Measurements from ENCODE around the gene SLC35E2B.
"Not testable (repeated sequence)": the region's sequence is repeated elsewhere in the genome, so short reads cannot be mapped to it uniquely, and the experiment has no call there.

SLC35E2B gene

DNA sequence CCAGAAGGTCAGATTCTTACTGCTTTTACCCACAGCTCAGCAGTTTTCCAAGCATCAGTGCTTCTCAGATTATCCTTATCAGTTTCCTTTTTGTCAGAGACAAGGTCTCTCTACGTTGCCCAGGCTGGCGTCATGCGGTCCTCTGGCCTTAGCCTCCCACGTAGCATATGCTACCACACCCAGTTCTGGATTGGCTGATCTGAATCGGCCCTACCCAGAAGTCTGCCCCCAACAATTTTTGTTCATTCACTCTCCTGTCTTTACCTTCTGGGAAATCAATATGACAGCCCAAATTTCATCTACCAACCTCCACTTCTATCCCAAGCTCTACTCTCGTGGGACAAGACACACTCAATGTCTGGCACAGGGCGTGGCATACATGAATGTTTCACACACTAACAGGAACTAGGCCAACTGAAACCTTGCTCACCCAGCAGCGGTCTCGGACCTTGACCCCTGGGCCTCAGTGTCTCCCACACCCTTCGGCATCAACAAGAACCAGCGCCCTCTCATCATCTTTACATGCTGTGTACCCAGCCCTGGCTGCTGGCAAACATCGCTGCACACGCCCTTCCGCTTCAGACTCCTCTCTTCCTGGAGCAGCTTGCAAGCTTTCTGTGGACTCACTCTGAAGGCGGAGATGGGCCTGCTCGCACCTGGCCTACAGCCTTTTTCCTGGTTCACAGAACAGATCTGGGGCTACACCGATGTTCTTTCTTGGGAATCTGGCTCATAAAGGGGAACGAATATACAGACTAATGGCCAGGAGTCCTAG lies 22.7 kb upstream of the SLC35E2B start:
- not testable (repeated sequence) for H3K36me3 ChIP-seq (ENCODE audit: insufficient read depth, low read length); H3K9me3 ChIP-seq (ENCODE audit: control insufficient read depth, insufficient read depth, low read length); H3K4me1 ChIP-seq (ENCODE audit: insufficient read depth, low read length); H3K9ac ChIP-seq (ENCODE audit: low read depth, low read length)

DNA sequence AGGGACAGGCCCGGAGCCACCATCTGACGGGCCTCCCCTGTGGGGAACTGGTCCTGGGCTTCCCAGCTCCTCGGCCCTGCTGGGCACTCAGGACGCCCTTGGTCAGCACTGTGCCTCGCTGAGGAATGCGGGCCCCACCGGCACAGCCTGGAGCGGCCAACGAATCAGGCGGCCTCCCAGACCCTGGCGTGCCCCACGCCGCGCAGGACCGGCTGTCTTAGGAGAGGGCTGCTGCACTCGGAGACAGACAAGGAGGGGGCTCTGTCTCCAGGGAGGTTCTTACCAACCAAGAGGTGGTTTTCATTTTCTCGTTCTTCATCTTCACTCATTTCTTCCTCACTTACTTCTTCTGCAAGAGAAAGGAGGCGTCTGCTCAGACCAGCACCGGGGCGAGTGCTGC lies 15.3 kb upstream of the SLC35E2B start:
- H3K9me3 ChIP-seq (ENCODE audit: control insufficient read depth, insufficient read depth, low read length); H3K36me3 ChIP-seq (ENCODE audit: insufficient read depth, low read length); H3K9ac ChIP-seq (ENCODE audit: low read depth, low read length); H3K4me1 ChIP-seq (ENCODE audit: insufficient read depth, low read length): not testable (repeated sequence)

- not testable (repeated sequence) for H3K36me3 ChIP-seq (ENCODE audit: insufficient read depth, low read length); H3K4me1 ChIP-seq (ENCODE audit: insufficient read depth, low read length); H3K9me3 ChIP-seq (ENCODE audit: control insufficient read depth, insufficient read depth, low read length); H3K9ac ChIP-seq (ENCODE audit: low read depth, low read length)
These were observed 14.6 kb upstream of the SLC35E2B start for GRCh38 chr1:1707241-1707640.

DNA sequence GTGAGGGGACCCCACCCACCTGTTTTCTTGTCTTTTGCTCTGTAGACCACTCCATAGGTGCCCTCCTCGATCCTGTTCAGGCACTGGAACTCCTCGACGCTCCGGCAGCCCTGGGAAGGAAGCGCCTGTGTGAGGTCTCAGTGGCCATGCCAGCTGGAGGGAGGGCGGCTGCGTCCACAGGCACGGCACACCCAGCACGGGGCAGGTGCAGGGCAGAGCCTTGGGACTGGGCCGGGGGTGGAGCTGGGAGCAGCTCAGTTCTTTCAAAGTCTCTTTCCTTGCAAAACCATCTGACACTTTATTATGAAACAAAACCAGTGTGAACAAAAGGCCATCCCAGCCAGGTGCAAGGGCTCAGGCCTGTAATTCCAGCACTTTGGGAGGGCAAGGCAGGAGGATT lies 13.0 kb upstream of the SLC35E2B start:
- H3K9ac ChIP-seq (ENCODE audit: low read depth, low read length); H3K4me1 ChIP-seq (ENCODE audit: insufficient read depth, low read length); H3K9me3 ChIP-seq (ENCODE audit: control insufficient read depth, insufficient read depth, low read length); H3K36me3 ChIP-seq (ENCODE audit: insufficient read depth, low read length): not testable (repeated sequence)

GRCh38 chr1:1704284-1704957 lies 11.8 kb upstream of the SLC35E2B start:
- H3K4me1 ChIP-seq (ENCODE audit: insufficient read depth, low read length); H3K9ac ChIP-seq (ENCODE audit: low read depth, low read length); H3K36me3 ChIP-seq (ENCODE audit: insufficient read depth, low read length); H3K9me3 ChIP-seq (ENCODE audit: control insufficient read depth, insufficient read depth, low read length): not testable (repeated sequence)

GRCh38 chr1:1703796-1704195 lies 11.2 kb upstream of the SLC35E2B start:
- Histone ChIP-seq H3K9ac (ENCODE audit: low read depth, low read length) (no peak overlapping the region), H3K4me1 (ENCODE audit: insufficient read depth, low read length) (no peaks in the 10 kb centered on the region), H3K36me3 (ENCODE audit: insufficient read depth, low read length) (no peaks in the 10 kb centered on the region), H3K9me3 (ENCODE audit: control insufficient read depth, insufficient read depth, low read length) (no peaks in the 10 kb centered on the region)

GRCh38 chr1:1702506-1702905 lies 9.9 kb upstream of the SLC35E2B start:
- not testable (repeated sequence) for H3K9ac ChIP-seq (ENCODE audit: low read depth, low read length); H3K36me3 ChIP-seq (ENCODE audit: insufficient read depth, low read length); H3K4me1 ChIP-seq (ENCODE audit: insufficient read depth, low read length); H3K9me3 ChIP-seq (ENCODE audit: control insufficient read depth, insufficient read depth, low read length)

DNA sequence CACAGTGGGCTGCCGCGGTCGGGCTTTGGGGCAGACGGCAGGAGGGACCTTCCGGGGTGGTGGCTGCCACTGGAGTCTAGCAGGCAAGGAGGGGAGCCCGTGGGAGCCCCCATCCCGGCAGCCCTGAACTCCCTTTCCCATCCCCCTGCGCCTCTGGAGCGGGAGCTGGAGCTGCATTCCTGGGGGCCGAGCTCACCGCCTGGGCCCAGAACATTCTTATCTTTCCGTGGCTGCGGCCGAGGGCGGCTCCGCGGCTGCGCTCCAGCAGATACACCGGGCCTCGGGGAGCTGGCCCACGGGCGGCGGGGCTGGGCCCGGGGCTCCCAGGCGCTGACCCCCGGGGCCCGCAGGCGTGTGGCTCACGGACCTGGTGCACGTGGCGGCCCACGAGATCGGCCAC lies 8.0 kb upstream of the SLC35E2B start:
- not testable (repeated sequence) for H3K9ac ChIP-seq (ENCODE audit: low read depth, low read length); H3K36me3 ChIP-seq (ENCODE audit: insufficient read depth, low read length); H3K9me3 ChIP-seq (ENCODE audit: control insufficient read depth, insufficient read depth, low read length); H3K4me1 ChIP-seq (ENCODE audit: insufficient read depth, low read length)

- not testable (repeated sequence) for H3K9me3 ChIP-seq (ENCODE audit: control insufficient read depth, insufficient read depth, low read length); H3K4me1 ChIP-seq (ENCODE audit: insufficient read depth, low read length); H3K9ac ChIP-seq (ENCODE audit: low read depth, low read length); H3K36me3 ChIP-seq (ENCODE audit: insufficient read depth, low read length)
These were observed 7.5 kb upstream of the SLC35E2B start for GRCh38 chr1:1700067-1700466.

DNA sequence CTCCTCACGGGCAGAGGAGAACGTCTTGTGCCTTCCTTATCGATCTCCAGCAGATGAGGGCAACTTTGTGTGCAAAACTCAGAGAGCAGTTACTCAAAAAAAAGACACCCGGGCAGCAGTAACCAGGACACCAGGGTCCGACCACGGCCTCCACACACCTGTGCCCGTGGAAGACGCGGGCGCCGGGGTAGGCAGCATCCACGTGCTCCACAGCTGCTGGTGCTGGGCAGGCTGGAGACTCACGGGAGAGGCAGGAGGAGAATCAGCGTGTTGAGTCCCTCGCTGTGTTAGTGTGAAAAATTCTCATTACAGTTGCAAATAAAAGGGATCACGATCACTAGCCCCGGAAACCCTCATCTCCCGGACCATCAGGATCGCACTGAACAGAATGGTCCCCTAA lies 6.5 kb upstream of the SLC35E2B start:
- H3K9ac ChIP-seq (ENCODE audit: low read depth, low read length); H3K36me3 ChIP-seq (ENCODE audit: insufficient read depth, low read length); H3K4me1 ChIP-seq (ENCODE audit: insufficient read depth, low read length); H3K9me3 ChIP-seq (ENCODE audit: control insufficient read depth, insufficient read depth, low read length): not testable (repeated sequence)

DNA sequence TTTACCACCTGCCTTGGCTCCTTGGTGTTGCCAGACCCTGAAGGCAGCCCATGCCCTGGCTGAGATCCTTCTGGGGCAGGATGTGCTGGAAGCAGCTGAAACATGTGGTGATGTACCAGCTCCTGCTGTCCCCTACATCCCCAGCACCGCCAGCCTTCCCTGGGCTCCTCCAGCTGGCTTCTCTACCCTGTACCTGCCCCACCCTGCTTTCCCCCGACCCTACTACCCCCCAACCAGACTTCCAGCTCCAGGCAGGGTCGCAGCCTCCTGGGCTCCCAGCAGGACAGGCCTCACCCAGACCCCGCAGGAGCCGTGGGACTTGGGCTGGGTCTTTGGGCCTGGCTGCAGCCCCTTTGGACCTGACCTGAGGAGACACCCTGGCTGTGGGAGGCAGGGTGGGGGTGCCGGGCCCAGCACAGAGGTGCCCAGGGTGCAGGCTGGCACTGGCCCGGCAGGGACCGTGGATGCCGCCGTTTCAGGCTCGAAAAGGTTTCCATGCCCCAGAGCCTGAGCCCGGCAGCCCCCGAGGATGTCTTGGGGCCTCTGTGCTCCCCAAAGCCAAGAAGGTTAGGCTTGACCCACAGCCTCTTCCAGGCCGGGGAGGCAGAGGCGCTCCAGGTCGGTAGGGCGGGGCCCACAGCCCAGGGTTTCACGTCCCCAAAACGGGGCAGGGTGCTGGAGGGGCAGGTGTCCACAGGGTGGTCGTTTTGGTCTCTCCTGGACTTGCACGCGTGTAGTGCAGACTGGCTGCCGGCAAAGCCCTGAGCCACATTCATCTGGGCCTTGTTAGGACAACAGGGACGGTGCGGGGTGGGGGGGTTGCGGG lies 5.0 kb upstream of the SLC35E2B start:
- H3K36me3 ChIP-seq (ENCODE audit: insufficient read depth, low read length); H3K4me1 ChIP-seq (ENCODE audit: insufficient read depth, low read length); H3K9me3 ChIP-seq (ENCODE audit: control insufficient read depth, insufficient read depth, low read length); H3K9ac ChIP-seq (ENCODE audit: low read depth, low read length): not testable (repeated sequence)

GRCh38 chr1:1696431-1697357 lies 4.1 kb upstream of the SLC35E2B start:
- H3K36me3 ChIP-seq (ENCODE audit: insufficient read depth, low read length); H3K9me3 ChIP-seq (ENCODE audit: control insufficient read depth, insufficient read depth, low read length); H3K9ac ChIP-seq (ENCODE audit: low read depth, low read length); H3K4me1 ChIP-seq (ENCODE audit: insufficient read depth, low read length): not testable (repeated sequence)

- H3K9me3 ChIP-seq (ENCODE audit: control insufficient read depth, insufficient read depth, low read length); H3K4me1 ChIP-seq (ENCODE audit: insufficient read depth, low read length): not testable (repeated sequence)
- peak overlapping the region; percentile 51; the same call in 1 of the 2 replicates for H3K9ac ChIP-seq (ENCODE audit: low read depth, low read length)
These were observed 276 bp downstream of the SLC35E2B start for GRCh38 chr1:1692324-1692713.

GRCh38 chr1:1691443-1691842 lies 1.2 kb downstream of the SLC35E2B start:
- H3K9ac ChIP-seq (ENCODE audit: low read depth, low read length); H3K36me3 ChIP-seq (ENCODE audit: insufficient read depth, low read length); H3K4me1 ChIP-seq (ENCODE audit: insufficient read depth, low read length); H3K9me3 ChIP-seq (ENCODE audit: control insufficient read depth, insufficient read depth, low read length): not testable (repeated sequence)

More at GRCh38 chr1:1692324-1692713, 276 bp downstream of the SLC35E2B start:
- not testable (repeated sequence) for H3K36me3 ChIP-seq (ENCODE audit: insufficient read depth, low read length)
